GM12878 (cell line): ENCODE measurements around the gene ITPR2. TPM values are rescaled to one million over a fixed set of nuclear protein-coding genes. Genes with fewer than 3 reads are reported as not detected.

Experiments used
- ATF7 ChIP-seq: fragments of 450-650 bp; IDR thresholded peaks from 2 replicates; pipeline ENCODE4 v1.6.1; 2016; ENCODE audit warnings: low read depth, mild to moderate bottlenecking
- CREB1 ChIP-seq: IDR thresholded peaks from 2 replicates; pipeline ENCODE4 v1.6.1; 2012; ENCODE audit warnings: low read depth, mild to moderate bottlenecking, inconsistent platforms
- EP300 ChIP-seq, 2 experiments: fragments of 150-350 bp in 1 of 2; IDR thresholded peaks; 2 replicates each; pipeline ENCODE4 v1.6.1; 2011 to 2012; ENCODE audit warnings: low read depth in 2 of 2, low read length in 2 of 2, borderline replicate concordance in 1 of 2, improper control_type of control experiment in 1 of 2, inconsistent platforms in 1 of 2; ENCODE audit not compliant: control insufficient read depth in 1 of 2
- ETV6 ChIP-seq, 2 experiments: fragments of 450-650 bp in 1 of 2; IDR thresholded peaks in 1 of 2; conservative IDR thresholded peaks in 1 of 2; 2 replicates each; pipeline ENCODE4 v1.6.1; 2014; ENCODE audit warnings: antibody characterized with exemption in 1 of 2, borderline replicate concordance in 1 of 2, low read depth in 1 of 2, mild to moderate bottlenecking in 1 of 2, moderate library complexity in 1 of 2
- FOXK2 ChIP-seq: fragments of 450-650 bp; IDR thresholded peaks from 2 replicates; pipeline ENCODE4 v1.6.1; 2017; ENCODE audit warnings: mild to moderate bottlenecking, moderate library complexity
- GATAD2B ChIP-seq: fragments of 450-650 bp; conservative IDR thresholded peaks from 2 replicates; pipeline ENCODE4 v1.6.1; 2017; ENCODE audit warnings: low read depth, mild to moderate bottlenecking, moderate library complexity
- IKZF1 ChIP-seq: fragments of 450-650 bp; conservative IDR thresholded peaks from 2 replicates; pipeline ENCODE4 v1.6.1; 2017; ENCODE audit warnings: antibody characterized with exemption, mild to moderate bottlenecking
- MXI1 ChIP-seq: fragments of 150-350 bp; IDR thresholded peaks from 2 replicates; pipeline ENCODE4 v1.6.1; 2011; ENCODE audit warnings: low read depth, mild to moderate bottlenecking, inconsistent platforms, low read length, improper control_type of control experiment
- NBN ChIP-seq: fragments of 450-650 bp; IDR thresholded peaks from 2 replicates; pipeline ENCODE4 v1.6.1; 2016
- NFXL1 ChIP-seq: fragments of 450-650 bp; IDR thresholded peaks from 2 replicates; pipeline ENCODE4 v1.6.1; 2017; ENCODE audit warnings: antibody characterized with exemption, mild to moderate bottlenecking, borderline replicate concordance
- NFYA ChIP-seq: IDR thresholded peaks from 2 replicates; pipeline ENCODE4 v1.6.1; 2011; ENCODE audit warnings: low read depth, mild to moderate bottlenecking, low read length, improper control_type of control experiment, borderline replicate concordance
- NR2F1 ChIP-seq: fragments of 450-650 bp; conservative IDR thresholded peaks from 2 replicates; pipeline ENCODE4 v1.6.1; 2017; ENCODE audit warnings: mild to moderate bottlenecking
- PAX5 ChIP-seq: IDR thresholded peaks from 2 replicates; pipeline ENCODE4 v1.6.1; 2011; ENCODE audit warnings: low read depth, low read length, borderline replicate concordance
- SPI1 ChIP-seq: IDR thresholded peaks from 2 replicates; pipeline ENCODE4 v1.6.1; 2011; ENCODE audit warnings: low read depth, mild to moderate bottlenecking, low read length, moderate library complexity, borderline replicate concordance; ENCODE audit not compliant: insufficient read depth
- SREBF1 ChIP-seq: IDR thresholded peaks from 2 replicates; pipeline ENCODE4 v1.6.1; 2012; ENCODE audit warnings: mild to moderate bottlenecking, low read length
- STAT3 ChIP-seq: IDR thresholded peaks from 2 replicates; pipeline ENCODE4 v1.6.1; 2011; ENCODE audit warnings: low read depth, low read length, improper control_type of control experiment
- TBL1XR1 ChIP-seq: IDR thresholded peaks from 2 replicates; pipeline ENCODE4 v1.6.1; 2012; ENCODE audit warnings: low read depth, low read length, improper control_type of control experiment
- YBX1 ChIP-seq: fragments of 450-650 bp; IDR thresholded peaks from 2 replicates; pipeline ENCODE4 v1.6.1; 2016; ENCODE audit warnings: antibody characterized with exemption
- YY1 ChIP-seq: IDR thresholded peaks from 2 replicates; pipeline ENCODE4 v1.6.1; 2011; ENCODE audit warnings: low read depth, mild to moderate bottlenecking, low read length
- polyA plus RNA-seq, 11 experiments: library from polyadenylated mRNA; depleted of rRNA in 4 of 11; unstranded in 6 of 11; stranded (reverse) in 5 of 11; fragments of >200 nt; fragmentation: Nextera tagmentation in 4 of 11; fragmentation: Illumina TruSeq in 1 of 11; extraction: Ambion mirVana in 4 of 11; extraction: Trizol in 1 of 11; gene quantifications; 1 replicate in 1 of 11; 2 replicates in 10 of 11; pipeline versions ENCODE4 v1.2.1 to v1.2.3, GENCODE V29; 2011 to 2016; ENCODE audit warnings: inconsistent platforms in 2 of 11, missing spikeins in 2 of 11, low read depth in 1 of 11
- total RNA-seq, 4 experiments: library from RNA; depleted of rRNA in 3 of 4; stranded (reverse); fragments of >200 nt in 3 of 4; fragmentation: Illumina TruSeq in 1 of 4; extraction: Trizol in 1 of 4; gene quantifications; 2 replicates each; pipeline versions ENCODE4 v1.2.1 to v1.2.3, GENCODE V29; 2013 to 2021
- TF ChIP-seq, protein P1 (sequence below): fragments of 450-650 bp; formaldehyde crosslinking; IDR thresholded peaks from 2 replicates; pipeline ENCODE4 v1.4.0; 2020; ENCODE audit warnings: mild to moderate bottlenecking, moderate library complexity
- TF ChIP-seq, protein P2 (sequence below): fragments of 450-650 bp; IDR thresholded peaks from 2 replicates; pipeline ENCODE4 v1.6.1; 2018; ENCODE audit warnings: borderline replicate concordance, mild to moderate bottlenecking; ENCODE audit not compliant: partially characterized antibody
- TF ChIP-seq, protein P3 (sequence below): IDR thresholded peaks from 2 replicates; pipeline ENCODE4 v1.6.1; 2011; ENCODE audit warnings: low read depth, mild to moderate bottlenecking, low read length, moderate library complexity, borderline replicate concordance; ENCODE audit errors: extremely low read depth
- TF ChIP-seq, protein P4 (sequence below): fragments of 450-650 bp; IDR thresholded peaks from 2 replicates; pipeline ENCODE4 v1.6.1; 2016; ENCODE audit warnings: mild to moderate bottlenecking

ITPR2 gene
- total and polyA plus RNA-seq, 10 of the 15 experiments (the other 5 are each of a cell fraction or from before 2014, with no cell fraction given): 7.5 to 76.2 (median 47.1) TPM

DNA sequence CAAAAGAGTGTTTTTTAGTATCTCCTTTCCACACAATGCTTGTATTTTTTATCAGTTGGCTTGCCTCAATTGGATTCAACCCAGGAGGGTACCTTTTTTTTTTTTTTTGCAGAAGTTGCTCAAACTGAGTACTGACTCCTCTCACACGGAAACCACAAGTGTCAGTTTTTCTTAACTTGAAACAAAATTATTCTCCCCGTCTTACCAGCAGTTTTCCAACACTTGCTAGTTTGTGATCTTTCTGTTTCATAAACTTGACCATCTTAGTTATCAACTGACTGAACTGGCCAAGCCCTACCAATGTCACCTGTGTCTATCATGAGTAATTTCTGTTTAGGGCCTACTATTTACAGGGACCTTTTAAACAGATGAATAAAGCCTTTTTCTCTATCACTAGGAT, 34.1 kb upstream of the ITPR2 start (continued):
- TF ChIP-seq NFYA: no peak
- no peak for TF ChIP-seq FOXK2
- TF ChIP-seq PAX5: no peak
- TF ChIP-seq, protein P1, sequence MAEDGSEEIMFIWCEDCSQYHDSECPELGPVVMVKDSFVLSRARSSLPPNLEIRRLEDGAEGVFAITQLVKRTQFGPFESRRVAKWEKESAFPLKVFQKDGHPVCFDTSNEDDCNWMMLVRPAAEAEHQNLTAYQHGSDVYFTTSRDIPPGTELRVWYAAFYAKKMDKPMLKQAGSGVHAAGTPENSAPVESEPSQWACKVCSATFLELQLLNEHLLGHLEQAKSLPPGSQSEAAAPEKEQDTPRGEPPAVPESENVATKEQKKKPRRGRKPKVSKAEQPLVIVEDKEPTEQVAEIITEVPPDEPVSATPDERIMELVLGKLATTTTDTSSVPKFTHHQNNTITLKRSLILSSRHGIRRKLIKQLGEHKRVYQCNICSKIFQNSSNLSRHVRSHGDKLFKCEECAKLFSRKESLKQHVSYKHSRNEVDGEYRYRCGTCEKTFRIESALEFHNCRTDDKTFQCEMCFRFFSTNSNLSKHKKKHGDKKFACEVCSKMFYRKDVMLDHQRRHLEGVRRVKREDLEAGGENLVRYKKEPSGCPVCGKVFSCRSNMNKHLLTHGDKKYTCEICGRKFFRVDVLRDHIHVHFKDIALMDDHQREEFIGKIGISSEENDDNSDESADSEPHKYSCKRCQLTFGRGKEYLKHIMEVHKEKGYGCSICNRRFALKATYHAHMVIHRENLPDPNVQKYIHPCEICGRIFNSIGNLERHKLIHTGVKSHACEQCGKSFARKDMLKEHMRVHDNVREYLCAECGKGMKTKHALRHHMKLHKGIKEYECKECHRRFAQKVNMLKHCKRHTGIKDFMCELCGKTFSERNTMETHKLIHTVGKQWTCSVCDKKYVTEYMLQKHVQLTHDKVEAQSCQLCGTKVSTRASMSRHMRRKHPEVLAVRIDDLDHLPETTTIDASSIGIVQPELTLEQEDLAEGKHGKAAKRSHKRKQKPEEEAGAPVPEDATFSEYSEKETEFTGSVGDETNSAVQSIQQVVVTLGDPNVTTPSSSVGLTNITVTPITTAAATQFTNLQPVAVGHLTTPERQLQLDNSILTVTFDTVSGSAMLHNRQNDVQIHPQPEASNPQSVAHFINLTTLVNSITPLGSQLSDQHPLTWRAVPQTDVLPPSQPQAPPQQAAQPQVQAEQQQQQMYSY (CRISPR knock-in tag): no peak
- peak; percentile 47; the same call in 1 of the 2 replicates for TF ChIP-seq NR2F1
- TF ChIP-seq ATF7: peak; percentile 36
- peak; percentile 29; the same call in 1 of the 2 replicates for TF ChIP-seq MXI1
- no peak for TF ChIP-seq YBX1
- TF ChIP-seq STAT3: no peak
- TF ChIP-seq TBL1XR1: no peak
- TF ChIP-seq, protein P2, sequence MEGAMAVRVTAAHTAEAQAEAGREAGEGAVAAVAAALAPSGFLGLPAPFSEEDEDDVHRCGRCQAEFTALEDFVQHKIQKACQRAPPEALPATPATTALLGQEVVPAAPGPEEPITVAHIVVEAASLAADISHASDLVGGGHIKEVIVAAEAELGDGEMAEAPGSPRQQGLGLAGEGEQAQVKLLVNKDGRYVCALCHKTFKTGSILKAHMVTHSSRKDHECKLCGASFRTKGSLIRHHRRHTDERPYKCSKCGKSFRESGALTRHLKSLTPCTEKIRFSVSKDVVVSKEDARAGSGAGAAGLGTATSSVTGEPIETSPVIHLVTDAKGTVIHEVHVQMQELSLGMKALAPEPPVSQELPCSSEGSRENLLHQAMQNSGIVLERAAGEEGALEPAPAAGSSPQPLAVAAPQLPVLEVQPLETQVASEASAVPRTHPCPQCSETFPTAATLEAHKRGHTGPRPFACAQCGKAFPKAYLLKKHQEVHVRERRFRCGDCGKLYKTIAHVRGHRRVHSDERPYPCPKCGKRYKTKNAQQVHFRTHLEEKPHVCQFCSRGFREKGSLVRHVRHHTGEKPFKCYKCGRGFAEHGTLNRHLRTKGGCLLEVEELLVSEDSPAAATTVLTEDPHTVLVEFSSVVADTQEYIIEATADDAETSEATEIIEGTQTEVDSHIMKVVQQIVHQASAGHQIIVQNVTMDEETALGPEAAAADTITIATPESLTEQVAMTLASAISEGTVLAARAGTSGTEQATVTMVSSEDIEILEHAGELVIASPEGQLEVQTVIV: no peak
- no peak for TF ChIP-seq YY1
- no peak for TF ChIP-seq SPI1
- TF ChIP-seq CREB1: peak; percentile 33; the same call in 1 of the 2 replicates
- TF ChIP-seq GATAD2B: no peak
- TF ChIP-seq EP300 (IDR thresholded peaks at IDR 0.05; ENCODE audit: borderline replicate concordance in 1 of 2, control insufficient read depth in 1 of 2, low read depth in 2 of 2, low read length in 2 of 2): peak; percentile 33 to 44; a peak in 1 of 4 replicates
- TF ChIP-seq NFXL1: no peak
- peak; percentile 65; the same call in 1 of the 2 replicates for TF ChIP-seq NBN
- no peak for TF ChIP-seq SREBF1
- peak in 1 of 2 experiments; percentile 18; a peak in 1 of 4 replicates for TF ChIP-seq ETV6 (conservative IDR thresholded peaks at IDR 0.05 in 1 of 2, IDR thresholded peaks at IDR 0.05 in 1 of 2; ENCODE audit: borderline replicate concordance in 1 of 2, low read depth in 1 of 2)
- TF ChIP-seq IKZF1: peak; percentile 69
- TF ChIP-seq, protein P3, sequence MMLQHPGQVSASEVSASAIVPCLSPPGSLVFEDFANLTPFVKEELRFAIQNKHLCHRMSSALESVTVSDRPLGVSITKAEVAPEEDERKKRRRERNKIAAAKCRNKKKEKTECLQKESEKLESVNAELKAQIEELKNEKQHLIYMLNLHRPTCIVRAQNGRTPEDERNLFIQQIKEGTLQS: no peak
- TF ChIP-seq, protein P4, sequence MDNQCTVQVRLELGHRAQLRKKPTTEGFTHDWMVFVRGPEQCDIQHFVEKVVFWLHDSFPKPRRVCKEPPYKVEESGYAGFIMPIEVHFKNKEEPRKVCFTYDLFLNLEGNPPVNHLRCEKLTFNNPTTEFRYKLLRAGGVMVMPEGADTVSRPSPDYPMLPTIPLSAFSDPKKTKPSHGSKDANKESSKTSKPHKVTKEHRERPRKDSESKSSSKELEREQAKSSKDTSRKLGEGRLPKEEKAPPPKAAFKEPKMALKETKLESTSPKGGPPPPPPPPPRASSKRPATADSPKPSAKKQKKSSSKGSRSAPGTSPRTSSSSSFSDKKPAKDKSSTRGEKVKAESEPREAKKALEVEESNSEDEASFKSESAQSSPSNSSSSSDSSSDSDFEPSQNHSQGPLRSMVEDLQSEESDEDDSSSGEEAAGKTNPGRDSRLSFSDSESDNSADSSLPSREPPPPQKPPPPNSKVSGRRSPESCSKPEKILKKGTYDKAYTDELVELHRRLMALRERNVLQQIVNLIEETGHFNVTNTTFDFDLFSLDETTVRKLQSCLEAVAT: 0 out of 2 replicates have a peak, but pooled peaks have one; percentile 22
